ENCODE data around the gene FOXM1.

FOXM1 gene

GRCh38 chr12:2836574-2836973 is 40.4 kb downstream of the FOXM1 start:
- DNase-seq (ENCODE audit: low read depth), result no peak

- DNase-seq (ENCODE audit: low read depth), result no peak
These were observed 41.1 kb downstream of the FOXM1 start for GRCh38 chr12:2835691-2836403.

GRCh38 chr12:2834581-2835491 is 42.1 kb downstream of the FOXM1 start, which contains the start of gene NRIP2:
NRIP2 (minus strand) TSS chr12:2835035; CDS start chr12:2834983, 52 bp downstream.
- DNase-seq (ENCODE audit: low read depth), result no peak

GRCh38 chr12:2833810-2834209 is 43.2 kb downstream of the FOXM1 start:
- no peak for DNase-seq (ENCODE audit: low read depth)

- no peak for DNase-seq (ENCODE audit: low read depth)
These were observed 43.6 kb downstream of the FOXM1 start for GRCh38 chr12:2833327-2833726.

GRCh38 chr12:2832550-2833127 is 44.3 kb downstream of the FOXM1 start:
- no peak for DNase-seq (ENCODE audit: low read depth)

- DNase-seq (ENCODE audit: low read depth), result no peak
These were observed 47.7 kb downstream of the FOXM1 start for GRCh38 chr12:2829275-2829674.

- DNase-seq (ENCODE audit: low read depth), result no peak
These were observed 50.1 kb downstream of the FOXM1 start for GRCh38 chr12:2826721-2827515.

- no peak for DNase-seq (ENCODE audit: low read depth)
These were observed 50.9 kb downstream of the FOXM1 start for GRCh38 chr12:2826036-2826435.

GRCh38 chr12:2825132-2825531 is 51.8 kb downstream of the FOXM1 start:
- DNase-seq (ENCODE audit: low read depth), result no peak

GRCh38 chr12:2824541-2824940 is 52.4 kb downstream of the FOXM1 start:
- DNase-seq (ENCODE audit: low read depth), result no peak

GRCh38 chr12:2823483-2823882 is 53.5 kb downstream of the FOXM1 start:
- no peak for DNase-seq (ENCODE audit: low read depth)

- no peak for DNase-seq (ENCODE audit: low read depth)
These were observed 56.5 kb downstream of the FOXM1 start for GRCh38 chr12:2820432-2820831.

- DNase-seq (ENCODE audit: low read depth), result no peak
These were observed 57.2 kb downstream of the FOXM1 start for GRCh38 chr12:2819810-2820209.

GRCh38 chr12:2813214-2814185 is 63.5 kb downstream of the FOXM1 start:
- no peak for DNase-seq (ENCODE audit: low read depth)

GRCh38 chr12:2812290-2813213 is 64.4 kb downstream of the FOXM1 start, which contains the start of gene ITFG2:
ITFG2 (plus strand) TSS chr12:2812668; CDS start chr12:2812761, 93 bp downstream.
- DNase-seq (ENCODE audit: low read depth), result peak; percentile 72

GRCh38 chr12:2811801-2812200 is 65.2 kb downstream of the FOXM1 start:
- no peak for DNase-seq (ENCODE audit: low read depth)

Measured in stimulated activated CD8-positive, alpha-beta memory T cell treated with anti-CD3 and anti-CD28 coated beads, Interleukin-15, amount 100 ng/mL, for 24 hours (primary cell).